GM23338 (cell line): ENCODE results near the gene AIG1. TPM values are rescaled to one million over a fixed set of nuclear protein-coding genes. Genes with fewer than 3 reads are reported as not detected.

ENCODE experiments used
- ATAC-seq: fragments of 200-7000 bp; cut with Tn5 transposase; 3 replicates; pipeline ENCODE4 v1.9.1; 2020
- DNase-seq: peaks from one replicate; pipeline ENCODE4 v3.0.0-alpha.2; 2015; ENCODE audit warnings: low spot score
- H2AFZ ChIP-seq: fragments of 200-600 bp; sonication (generic); 2 replicates; pipeline ENCODE4 v1.8.0; 2016; ENCODE audit warnings: antibody characterized with exemption, mild to moderate bottlenecking, moderate library complexity
- H3F3A ChIP-seq: fragments of 200-600 bp; sonication (generic); replicated peaks from 2 replicates; pipeline ENCODE4 v1.8.0; 2017; ENCODE audit warnings: antibody characterized with exemption, mixed run types, low read depth
- H3K27ac ChIP-seq: fragments of 200-600 bp; sonication (generic); 2 replicates; pipeline ENCODE4 v1.6.1; 2016; ENCODE audit warnings: low read depth
- H3K27me3 ChIP-seq: fragments of 200-600 bp; sonication (generic); 2 replicates; pipeline ENCODE4 v1.8.0; 2016; ENCODE audit warnings: mild to moderate bottlenecking, mixed run types, moderate library complexity; ENCODE audit not compliant: insufficient read depth
- H3K36me3 ChIP-seq: fragments of 200-600 bp; sonication (generic); 2 replicates; pipeline ENCODE4 v1.8.0; 2016; ENCODE audit warnings: mild to moderate bottlenecking; ENCODE audit not compliant: insufficient read depth
- H3K4me1 ChIP-seq: fragments of 200-600 bp; sonication (generic); 2 replicates; pipeline ENCODE4 v1.8.0; 2016; ENCODE audit warnings: mild to moderate bottlenecking, moderate library complexity; ENCODE audit not compliant: insufficient read depth
- H3K4me2 ChIP-seq: fragments of 200-600 bp; sonication (generic); 2 replicates; pipeline ENCODE4 v1.7.1; 2017; ENCODE audit warnings: mixed run types
- H3K4me3 ChIP-seq: fragments of 200-600 bp; sonication (generic); 2 replicates; pipeline ENCODE4 v1.6.1; 2016; ENCODE audit warnings: mixed run types
- H3K79me2 ChIP-seq: fragments of 200-600 bp; sonication (generic); replicated peaks from 2 replicates; pipeline ENCODE4 v1.8.0; 2017; ENCODE audit warnings: mild to moderate bottlenecking; ENCODE audit not compliant: insufficient read depth
- H3K9me2 ChIP-seq: fragments of 200-600 bp; sonication (generic); 2 replicates; pipeline ENCODE4 v1.8.0; 2017; ENCODE audit not compliant: insufficient read depth
- H4K20me1 ChIP-seq: fragments of 200-600 bp; sonication (generic); replicated peaks from 2 replicates; pipeline ENCODE4 v1.8.0; 2017; ENCODE audit warnings: mild to moderate bottlenecking; ENCODE audit not compliant: insufficient read depth
- H3K27ac Mint-ChIP-seq: 2 replicates; pipeline ENCODE4 v1.8.0; 2020; ENCODE audit warnings: inconsistent platforms, mild to moderate bottlenecking, moderate library complexity, mixed read lengths
- H3K27me3 Mint-ChIP-seq: 3 replicates; pipeline ENCODE4 v1.8.0; 2022; ENCODE audit warnings: low read depth, mild to moderate bottlenecking, moderate library complexity, mixed read lengths, inconsistent platforms; ENCODE audit not compliant: insufficient read depth, poor library complexity
- H3K36me3 Mint-ChIP-seq: 3 replicates; pipeline ENCODE4 v1.8.0; 2021; ENCODE audit warnings: low read depth, mild to moderate bottlenecking, inconsistent platforms, moderate library complexity, mixed read lengths
- H3K4me1 Mint-ChIP-seq: 3 replicates; pipeline ENCODE4 v1.8.0; 2020; ENCODE audit warnings: mild to moderate bottlenecking, inconsistent platforms, mixed read lengths
- H3K4me3 Mint-ChIP-seq: 3 replicates; pipeline ENCODE4 v1.8.0; 2021; ENCODE audit warnings: moderate library complexity, mild to moderate bottlenecking, inconsistent platforms, mixed read lengths
- H3K9me3 Mint-ChIP-seq: 3 replicates; pipeline ENCODE4 v1.8.0; 2020; ENCODE audit warnings: moderate library complexity, mild to moderate bottlenecking, inconsistent platforms, mixed read lengths
- CREB1 ChIP-seq: fragments of 250-450 bp; sonication (Bioruptor Pico); IDR thresholded peaks from 2 replicates; pipeline ENCODE4 v1.5.0; 2020; ENCODE audit warnings: low read depth, mild to moderate bottlenecking, moderate library complexity
- CTCF ChIP-seq, 2 experiments: fragments of 200-600 bp in 1 of 2; sonication (generic) in 1 of 2; conservative IDR thresholded peaks; 2 replicates each; pipeline versions ENCODE4 v1.5.1 to v1.6.1; 2016 to 2017; ENCODE audit warnings: antibody characterized with exemption in 2 of 2, low read depth in 2 of 2, mild to moderate bottlenecking in 2 of 2, moderate library complexity in 1 of 2
- ETS1 ChIP-seq: IDR thresholded peaks from 2 replicates; pipeline ENCODE4 v1.6.1; 2016; ENCODE audit warnings: antibody characterized with exemption
- EZH2 ChIP-seq: fragments of 200-600 bp; sonication (generic); IDR thresholded peaks from one replicate; pipeline ENCODE4 v1.8.0; 2017; ENCODE audit warnings: antibody characterized with exemption, mild to moderate bottlenecking, low read depth; ENCODE audit not compliant: unreplicated experiment
- EZH2phosphoT487 ChIP-seq: fragments of 200-600 bp; sonication (generic); IDR thresholded peaks from one replicate; pipeline ENCODE4 v1.8.1; 2018; ENCODE audit warnings: antibody characterized with exemption; ENCODE audit not compliant: unreplicated experiment
- JUNB ChIP-seq: IDR thresholded peaks from one replicate; pipeline ENCODE4 v1.6.1; 2016; ENCODE audit warnings: antibody characterized with exemption; ENCODE audit not compliant: unreplicated experiment
- NANOG ChIP-seq: IDR thresholded peaks from 2 replicates; pipeline ENCODE4 v1.6.1; 2016; ENCODE audit warnings: antibody characterized with exemption, borderline replicate concordance
- POLR2AphosphoS5 ChIP-seq: IDR thresholded peaks from 2 replicates; pipeline ENCODE4 v1.6.1; 2016; ENCODE audit warnings: antibody characterized with exemption, low read depth
- STAT1 ChIP-seq: IDR thresholded peaks from one replicate; pipeline ENCODE4 v1.6.1; 2016; ENCODE audit warnings: antibody characterized with exemption; ENCODE audit not compliant: unreplicated experiment
- ZNF114 ChIP-seq: fragments of 250-450 bp; sonication (Bioruptor Pico); IDR thresholded peaks from 2 replicates; pipeline ENCODE4 v1.5.0; 2020; ENCODE audit warnings: mild to moderate bottlenecking, moderate library complexity
- ZNF331 ChIP-seq: fragments of 250-450 bp; sonication (Bioruptor Pico); IDR thresholded peaks from 2 replicates; pipeline ENCODE4 v1.5.0; 2020; ENCODE audit warnings: low read depth, mild to moderate bottlenecking, moderate library complexity
- polyA plus RNA-seq: library from polyadenylated mRNA; unstranded; fragments of >200 nt; fragmentation: Nextera tagmentation; extraction: Ambion mirVana; gene quantifications from 2 replicates; pipeline ENCODE4 v1.2.1, GENCODE V29; 2016
- total RNA-seq: library from RNA; depleted of rRNA; stranded (reverse); fragments of >200 nt; shearing (Covaris generic); gene quantifications from 2 replicates; pipeline ENCODE4 v1.2.3, GENCODE V29; 2014
- TF ChIP-seq, protein P1 (sequence below): fragments of 250-450 bp; sonication (Bioruptor Pico); IDR thresholded peaks from 2 replicates; pipeline ENCODE4 v1.5.0; 2020; ENCODE audit warnings: mild to moderate bottlenecking, moderate library complexity
- TF ChIP-seq, protein P2 (sequence below): IDR thresholded peaks from one replicate; pipeline ENCODE4 v1.6.1; 2018; ENCODE audit warnings: antibody characterized with exemption; ENCODE audit not compliant: unreplicated experiment

AIG1 gene
- total and polyA plus RNA-seq, 2 experiments from 2014 or later: 65.2 to 88.4 TPM

DNA sequence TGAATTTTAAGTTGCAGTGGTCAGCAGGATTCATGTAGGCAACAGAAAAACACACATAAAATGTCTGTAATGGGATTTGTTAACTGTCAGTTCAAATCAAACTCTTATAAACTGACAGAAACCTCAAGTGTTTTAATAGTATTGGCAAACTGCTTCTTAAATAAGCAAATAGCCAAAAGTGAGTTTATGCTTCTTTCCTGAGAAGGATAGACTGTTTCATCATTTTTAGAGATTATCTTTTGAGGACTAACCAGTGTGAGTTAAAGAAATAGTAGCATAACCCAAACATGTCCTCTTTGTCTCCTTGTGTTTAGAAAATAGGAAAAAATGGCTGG lies 68.0 kb downstream of the AIG1 start:
- Histone ChIP-seq H3K4me3 (no peak overlapping the region), H3K4me1 (no peaks in the 10 kb centered on the region), H4K20me1 (no peaks in the 10 kb centered on the region; the same call in 1 of the 2 replicates), H3K27ac (no peak overlapping the region), H3F3A (no peaks in the 10 kb centered on the region), H3K4me2 (no peak overlapping the region), H3K79me2 (no peaks in the 10 kb centered on the region), H3K27me3 (no peaks in the 10 kb centered on the region), H3K9me2 (0 out of 2 replicates have a peak, but pooled peaks cover 7% of the 10 kb centered on the region), H3K36me3 (0 out of 2 replicates have a peak, but pooled peaks cover 4% of the 10 kb centered on the region), H2AFZ (no peak overlapping the region)
- TF ChIP-seq EZH2: no peak
- no peak for TF ChIP-seq ZNF114 (CRISPR knock-in tag)
- no peak for TF ChIP-seq CREB1 (CRISPR knock-in tag)
- TF ChIP-seq, protein P1, sequence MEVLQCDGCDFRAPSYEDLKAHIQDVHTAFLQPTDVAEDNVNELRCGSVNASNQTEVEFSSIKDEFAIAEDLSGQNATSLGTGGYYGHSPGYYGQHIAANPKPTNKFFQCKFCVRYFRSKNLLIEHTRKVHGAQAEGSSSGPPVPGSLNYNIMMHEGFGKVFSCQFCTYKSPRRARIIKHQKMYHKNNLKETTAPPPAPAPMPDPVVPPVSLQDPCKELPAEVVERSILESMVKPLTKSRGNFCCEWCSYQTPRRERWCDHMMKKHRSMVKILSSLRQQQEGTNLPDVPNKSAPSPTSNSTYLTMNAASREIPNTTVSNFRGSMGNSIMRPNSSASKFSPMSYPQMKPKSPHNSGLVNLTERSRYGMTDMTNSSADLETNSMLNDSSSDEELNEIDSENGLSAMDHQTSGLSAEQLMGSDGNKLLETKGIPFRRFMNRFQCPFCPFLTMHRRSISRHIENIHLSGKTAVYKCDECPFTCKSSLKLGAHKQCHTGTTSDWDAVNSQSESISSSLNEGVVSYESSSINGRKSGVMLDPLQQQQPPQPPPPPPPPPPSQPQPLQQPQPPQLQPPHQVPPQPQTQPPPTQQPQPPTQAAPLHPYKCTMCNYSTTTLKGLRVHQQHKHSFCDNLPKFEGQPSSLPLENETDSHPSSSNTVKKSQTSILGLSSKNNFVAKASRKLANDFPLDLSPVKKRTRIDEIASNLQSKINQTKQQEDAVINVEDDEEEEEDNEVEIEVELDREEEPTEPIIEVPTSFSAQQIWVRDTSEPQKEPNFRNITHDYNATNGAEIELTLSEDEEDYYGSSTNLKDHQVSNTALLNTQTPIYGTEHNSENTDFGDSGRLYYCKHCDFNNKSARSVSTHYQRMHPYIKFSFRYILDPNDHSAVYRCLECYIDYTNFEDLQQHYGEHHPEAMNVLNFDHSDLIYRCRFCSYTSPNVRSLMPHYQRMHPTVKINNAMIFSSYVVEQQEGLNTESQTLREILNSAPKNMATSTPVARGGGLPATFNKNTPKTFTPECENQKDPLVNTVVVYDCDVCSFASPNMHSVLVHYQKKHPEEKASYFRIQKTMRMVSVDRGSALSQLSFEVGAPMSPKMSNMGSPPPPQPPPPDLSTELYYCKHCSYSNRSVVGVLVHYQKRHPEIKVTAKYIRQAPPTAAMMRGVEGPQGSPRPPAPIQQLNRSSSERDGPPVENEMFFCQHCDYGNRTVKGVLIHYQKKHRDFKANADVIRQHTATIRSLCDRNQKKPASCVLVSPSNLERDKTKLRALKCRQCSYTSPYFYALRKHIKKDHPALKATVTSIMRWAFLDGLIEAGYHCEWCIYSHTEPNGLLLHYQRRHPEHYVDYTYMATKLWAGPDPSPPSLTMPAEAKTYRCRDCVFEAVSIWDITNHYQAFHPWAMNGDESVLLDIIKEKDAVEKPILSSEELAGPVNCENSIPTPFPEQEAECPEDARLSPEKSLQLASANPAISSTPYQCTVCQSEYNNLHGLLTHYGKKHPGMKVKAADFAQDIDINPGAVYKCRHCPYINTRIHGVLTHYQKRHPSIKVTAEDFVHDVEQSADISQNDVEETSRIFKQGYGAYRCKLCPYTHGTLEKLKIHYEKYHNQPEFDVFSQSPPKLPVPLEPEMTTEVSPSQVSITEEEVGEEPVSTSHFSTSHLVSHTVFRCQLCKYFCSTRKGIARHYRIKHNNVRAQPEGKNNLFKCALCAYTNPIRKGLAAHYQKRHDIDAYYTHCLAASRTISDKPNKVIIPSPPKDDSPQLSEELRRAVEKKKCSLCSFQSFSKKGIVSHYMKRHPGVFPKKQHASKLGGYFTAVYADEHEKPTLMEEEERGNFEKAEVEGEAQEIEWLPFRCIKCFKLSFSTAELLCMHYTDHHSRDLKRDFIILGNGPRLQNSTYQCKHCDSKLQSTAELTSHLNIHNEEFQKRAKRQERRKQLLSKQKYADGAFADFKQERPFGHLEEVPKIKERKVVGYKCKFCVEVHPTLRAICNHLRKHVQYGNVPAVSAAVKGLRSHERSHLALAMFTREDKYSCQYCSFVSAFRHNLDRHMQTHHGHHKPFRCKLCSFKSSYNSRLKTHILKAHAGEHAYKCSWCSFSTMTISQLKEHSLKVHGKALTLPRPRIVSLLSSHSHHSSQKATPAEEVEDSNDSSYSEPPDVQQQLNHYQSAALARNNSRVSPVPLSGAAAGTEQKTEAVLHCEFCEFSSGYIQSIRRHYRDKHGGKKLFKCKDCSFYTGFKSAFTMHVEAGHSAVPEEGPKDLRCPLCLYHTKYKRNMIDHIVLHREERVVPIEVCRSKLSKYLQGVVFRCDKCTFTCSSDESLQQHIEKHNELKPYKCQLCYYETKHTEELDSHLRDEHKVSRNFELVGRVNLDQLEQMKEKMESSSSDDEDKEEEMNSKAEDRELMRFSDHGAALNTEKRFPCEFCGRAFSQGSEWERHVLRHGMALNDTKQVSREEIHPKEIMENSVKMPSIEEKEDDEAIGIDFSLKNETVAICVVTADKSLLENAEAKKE: no peak
- no peak for TF ChIP-seq EZH2phosphoT487
- no peak for TF ChIP-seq JUNB
- TF ChIP-seq ETS1: no peak
- TF ChIP-seq ZNF331 (CRISPR knock-in tag): no peak
- no peak for TF ChIP-seq STAT1
- TF ChIP-seq POLR2AphosphoS5: no peak
- TF ChIP-seq, protein P2, sequence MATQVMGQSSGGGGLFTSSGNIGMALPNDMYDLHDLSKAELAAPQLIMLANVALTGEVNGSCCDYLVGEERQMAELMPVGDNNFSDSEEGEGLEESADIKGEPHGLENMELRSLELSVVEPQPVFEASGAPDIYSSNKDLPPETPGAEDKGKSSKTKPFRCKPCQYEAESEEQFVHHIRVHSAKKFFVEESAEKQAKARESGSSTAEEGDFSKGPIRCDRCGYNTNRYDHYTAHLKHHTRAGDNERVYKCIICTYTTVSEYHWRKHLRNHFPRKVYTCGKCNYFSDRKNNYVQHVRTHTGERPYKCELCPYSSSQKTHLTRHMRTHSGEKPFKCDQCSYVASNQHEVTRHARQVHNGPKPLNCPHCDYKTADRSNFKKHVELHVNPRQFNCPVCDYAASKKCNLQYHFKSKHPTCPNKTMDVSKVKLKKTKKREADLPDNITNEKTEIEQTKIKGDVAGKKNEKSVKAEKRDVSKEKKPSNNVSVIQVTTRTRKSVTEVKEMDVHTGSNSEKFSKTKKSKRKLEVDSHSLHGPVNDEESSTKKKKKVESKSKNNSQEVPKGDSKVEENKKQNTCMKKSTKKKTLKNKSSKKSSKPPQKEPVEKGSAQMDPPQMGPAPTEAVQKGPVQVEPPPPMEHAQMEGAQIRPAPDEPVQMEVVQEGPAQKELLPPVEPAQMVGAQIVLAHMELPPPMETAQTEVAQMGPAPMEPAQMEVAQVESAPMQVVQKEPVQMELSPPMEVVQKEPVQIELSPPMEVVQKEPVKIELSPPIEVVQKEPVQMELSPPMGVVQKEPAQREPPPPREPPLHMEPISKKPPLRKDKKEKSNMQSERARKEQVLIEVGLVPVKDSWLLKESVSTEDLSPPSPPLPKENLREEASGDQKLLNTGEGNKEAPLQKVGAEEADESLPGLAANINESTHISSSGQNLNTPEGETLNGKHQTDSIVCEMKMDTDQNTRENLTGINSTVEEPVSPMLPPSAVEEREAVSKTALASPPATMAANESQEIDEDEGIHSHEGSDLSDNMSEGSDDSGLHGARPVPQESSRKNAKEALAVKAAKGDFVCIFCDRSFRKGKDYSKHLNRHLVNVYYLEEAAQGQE: no peak
- no peak for TF ChIP-seq NANOG
- TF ChIP-seq CTCF (conservative IDR thresholded peaks at IDR 0.05; ENCODE audit: low read depth in 2 of 2): no peak
- no peak overlapping the region for H3K27ac Mint-ChIP-seq
- peaks cover 20% of the 10 kb centered on the region for H3K9me3 Mint-ChIP-seq
- no peak overlapping the region for H3K4me3 Mint-ChIP-seq
- H3K36me3 Mint-ChIP-seq: peaks cover 36% of the 10 kb centered on the region
- ATAC-seq: no peak
- H3K4me1 Mint-ChIP-seq: no peaks in the 10 kb centered on the region
- DNase-seq: no peak
- H3K27me3 Mint-ChIP-seq: no peaks in the 10 kb centered on the region
